A549 (cell line): ENCODE results near the gene GOLGA6A. TPM values are rescaled to one million over a fixed set of nuclear protein-coding genes. Genes with fewer than 3 reads are reported as not detected.
"Not testable (repeated sequence)": the region's sequence is repeated elsewhere in the genome, so short reads cannot be mapped to it uniquely, and the experiment has no call there.

Source experiments
- ATAC-seq, 2 experiments: fragments of 200-7000 bp in 1 of 2; fragments of >200 bp in 1 of 2; cut with Nextera tagmentation in 1 of 2; cut with Tn5 transposase in 1 of 2; 3 replicates each; pipeline versions ENCODE4 v1.8.0 to v1.9.1; 2018 to 2020; ENCODE audit warnings: mild to moderate bottlenecking in 1 of 2, moderate library complexity in 1 of 2
- CTCF ChIA-PET: fragments of 300-600 bp; sonication (Branson Sonifier 250); formaldehyde crosslinking; extraction: SDS; loops from one replicate; lab custom pipeline; 2021; ENCODE audit warnings: antibody characterized with exemption, inconsistent platforms; lab: Yijun Ruan, JAX
- POLR2A ChIA-PET: fragments of 350-600 bp; formaldehyde crosslinking; extraction: SDS; loops from one replicate; lab custom pipeline; 2021; ENCODE audit warnings: antibody characterized with exemption, inconsistent platforms; lab: Yijun Ruan, JAX
- DNase-seq, 2 experiments: peaks; one replicate each; pipeline versions ENCODE4 v3.0.0 to v3.0.0-alpha.2; 2011 to 2016; ENCODE audit warnings: low read depth in 1 of 2, low spot score in 1 of 2
- FAIRE-seq: peaks from 2 replicates; lab custom pipeline; 2011; peaks lifted over from hg19 to GRCh38; lab: Jason Lieb, UNC
- H3K27ac ChIP-seq, 2 experiments: fragments of >200 bp; sonication (Bioruptor Twin); formaldehyde crosslinking; 3 replicates each; pipeline ENCODE4 v1.5.1; 2016 to 2017
- H3K4me1 ChIP-seq: fragments of >200 bp; sonication (Bioruptor Twin); formaldehyde crosslinking; 3 replicates; pipeline ENCODE4 v1.6.1; 2016
- H3K4me2 ChIP-seq: fragments of >200 bp; sonication (Bioruptor Twin); formaldehyde crosslinking; 3 replicates; pipeline ENCODE4 v1.6.1; 2016
- H3K4me3 ChIP-seq: fragments of >200 bp; sonication (Bioruptor Twin); formaldehyde crosslinking; 3 replicates; pipeline ENCODE4 v1.5.1; 2016
- H3K9me3 ChIP-seq: fragments of >200 bp; sonication (Bioruptor Twin); formaldehyde crosslinking; 3 replicates; pipeline ENCODE4 v1.6.1; 2016
- BCL3 ChIP-seq: fragments of >200 bp; sonication (Bioruptor Twin); formaldehyde crosslinking; IDR thresholded peaks from 3 replicates; pipeline ENCODE4 v1.6.1; 2016
- BHLHE40 ChIP-seq: IDR thresholded peaks from 2 replicates; pipeline ENCODE4 v1.6.1; 2012; ENCODE audit warnings: low read depth, low read length, inconsistent platforms
- CHD2 ChIP-seq: fragments of 150-350 bp; IDR thresholded peaks from 2 replicates; pipeline ENCODE4 v1.6.1; 2014; ENCODE audit warnings: low read length; ENCODE audit not compliant: partially characterized antibody
- EHF ChIP-seq: fragments of 250-450 bp; sonication (Bioruptor Pico); IDR thresholded peaks from 2 replicates; pipeline ENCODE4 v1.5.0; 2020; ENCODE audit warnings: mild to moderate bottlenecking
- EHMT2 ChIP-seq: fragments of 200-600 bp; sonication (generic); IDR thresholded peaks from 2 replicates; pipeline ENCODE4 v1.6.1; 2016; ENCODE audit warnings: antibody characterized with exemption, low read depth, mild to moderate bottlenecking, moderate library complexity
- ESRRA ChIP-seq: fragments of 150-350 bp; IDR thresholded peaks from 2 replicates; pipeline ENCODE4 v1.6.1; 2014; ENCODE audit warnings: mild to moderate bottlenecking, low read length, borderline replicate concordance
- FOSB ChIP-seq: fragments of 250-450 bp; sonication (Bioruptor Pico); IDR thresholded peaks from 2 replicates; pipeline ENCODE4 v1.5.0; 2020; ENCODE audit warnings: mild to moderate bottlenecking, moderate library complexity
- GATA3 ChIP-seq: IDR thresholded peaks from 2 replicates; pipeline ENCODE4 v1.6.1; 2012; ENCODE audit warnings: borderline replicate concordance
- HDAC2 ChIP-seq: fragments of 200-600 bp; sonication (generic); IDR thresholded peaks from 2 replicates; pipeline ENCODE4 v1.6.1; 2016
- HES2 ChIP-seq: fragments of >200 bp; sonication (Bioruptor Twin); formaldehyde crosslinking; IDR thresholded peaks from 2 replicates; pipeline ENCODE4 v1.6.1; 2016
- HOXB13 ChIP-seq: fragments of 250-450 bp; sonication (Bioruptor Pico); IDR thresholded peaks from 2 replicates; pipeline ENCODE4 v1.5.0; 2020; ENCODE audit warnings: low read depth, mild to moderate bottlenecking, moderate library complexity
- JUNB ChIP-seq: fragments of >200 bp; sonication (Bioruptor Twin); formaldehyde crosslinking; IDR thresholded peaks from 2 replicates; pipeline ENCODE4 v1.6.1; 2016
- NFE2L2 ChIP-seq: fragments of 150-350 bp; conservative IDR thresholded peaks from 2 replicates; pipeline ENCODE4 v1.6.1; 2014; ENCODE audit warnings: low read length
- NPAS2 ChIP-seq: fragments of 250-450 bp; sonication (Bioruptor Pico); IDR thresholded peaks from 2 replicates; pipeline ENCODE4 v1.8.0; 2022; ENCODE audit warnings: mild to moderate bottlenecking, moderate library complexity, borderline replicate concordance
- POLR2A ChIP-seq: IDR thresholded peaks from 2 replicates; pipeline ENCODE4 v1.6.1; 2012; ENCODE audit warnings: mild to moderate bottlenecking, low read length
- POLR2AphosphoS2 ChIP-seq: conservative IDR thresholded peaks from 2 replicates; pipeline ENCODE4 v1.6.1; 2012; ENCODE audit warnings: low read length, improper control_type of control experiment, inconsistent platforms
- RAD21 ChIP-seq, 2 experiments: fragments of >200 bp in 1 of 2; sonication (Bioruptor Twin) in 1 of 2; formaldehyde crosslinking in 1 of 2; IDR thresholded peaks in 1 of 2; conservative IDR thresholded peaks in 1 of 2; 2 replicates in 1 of 2; 3 replicates in 1 of 2; pipeline ENCODE4 v1.6.1; 2012 to 2018; ENCODE audit warnings: inconsistent platforms in 1 of 2
- RARB ChIP-seq: fragments of 250-450 bp; sonication (Bioruptor Pico); IDR thresholded peaks from 2 replicates; pipeline ENCODE4 v1.8.0; 2021; ENCODE audit warnings: mild to moderate bottlenecking, moderate library complexity
- REST ChIP-seq: fragments of 200-600 bp; sonication (generic); IDR thresholded peaks from 2 replicates; pipeline ENCODE4 v1.6.1; 2016; ENCODE audit warnings: antibody characterized with exemption, mild to moderate bottlenecking, moderate library complexity
- RFX5 ChIP-seq: fragments of 450-650 bp; IDR thresholded peaks from 2 replicates; pipeline ENCODE4 v1.7.1; 2014; ENCODE audit warnings: antibody characterized with exemption, mild to moderate bottlenecking, moderate library complexity
- SMC3 ChIP-seq: fragments of >200 bp; sonication (Bioruptor Twin); formaldehyde crosslinking; IDR thresholded peaks from 3 replicates; pipeline ENCODE4 v1.6.1; 2018; ENCODE audit warnings: inconsistent platforms
- TFCP2L1 ChIP-seq: fragments of 250-450 bp; sonication (Bioruptor Pico); IDR thresholded peaks from 2 replicates; pipeline ENCODE4 v1.5.0; 2021; ENCODE audit warnings: mild to moderate bottlenecking
- TP53 ChIP-seq: fragments of 250-450 bp; sonication (Bioruptor Pico); IDR thresholded peaks from 2 replicates; pipeline ENCODE4 v1.5.0; 2021; ENCODE audit warnings: mild to moderate bottlenecking, moderate library complexity
- USF2 ChIP-seq: fragments of 450-650 bp; IDR thresholded peaks from 2 replicates; pipeline ENCODE4 v1.6.1; 2014; ENCODE audit warnings: antibody characterized with exemption
- ZC3H11A ChIP-seq: fragments of 450-650 bp; IDR thresholded peaks from 2 replicates; pipeline ENCODE4 v1.6.1; 2014; ENCODE audit warnings: antibody characterized with exemption, mild to moderate bottlenecking
- WGBS: methylation state at CpG from one replicate; pipeline ENCODE4 v1.1.6; 2017; ENCODE audit errors: missing lambda C conversion rate; 5-methylcytosine and 5-hydroxymethylcytosine counted together
- polyA plus RNA-seq, 4 experiments: library from polyadenylated mRNA; depleted of rRNA in 3 of 4; stranded (reverse); fragments of >200 nt; fragmentation: RNase III in 1 of 4; extraction: RNeasy Plus Mini Kit Qiagen cat#74134 plus additional on column Dnase treatment in 1 of 4; gene quantifications; 2 replicates in 3 of 4; 3 replicates in 1 of 4; pipeline ENCODE4 v1.2.3, GENCODE V29; 2011 to 2017

Gene GOLGA6A
- polyA plus RNA-seq, 2 of the 4 experiments (the other 2 are of a cell fraction), result 0.03 to 0.05 TPM

- no peak overlapping the region for H3K27ac ChIP-seq
- TF ChIP-seq HDAC2 (no peak), HOXB13 (CRISPR knock-in tag) (no peak), ESRRA (no peak), REST (no peak), POLR2A (no peak), TP53 (CRISPR knock-in tag) (no peak), HES2 (no peak), RAD21 (conservative IDR thresholded peaks at IDR 0.05 in 1 of 2, IDR thresholded peaks at IDR 0.05 in 1 of 2) (no peak), JUNB (no peak), USF2 (no peak), BHLHE40 (no peak), TFCP2L1 (CRISPR knock-in tag) (no peak), SMC3 (no peak)
- ChIA-PET POLR2A (no interaction called here), CTCF (interaction anchor here (0.8 to 1.9 kb wide), 4 partner anchors 8 to 260 kb away, joined by 3 to 6 read pairs (median 4); no protein-coding TSS in a partner anchor)
- no peak for ATAC-seq
- no peak for FAIRE-seq
- no peaks in the 10 kb centered on the region for H3K9me3 ChIP-seq
- no peak for DNase-seq
- H3K4me2 ChIP-seq, result no peak overlapping the region
- WGBS, result 47% methylated on average over 6 of the region's 6 CpGs
- H3K4me1 ChIP-seq, result no peaks in the 10 kb centered on the region
- H3K4me3 ChIP-seq, result no peak overlapping the region
These were observed 20.1 kb downstream of the GOLGA6A start for GRCh38 chr15:74062236-74062635.

GRCh38 chr15:74060251-74060650, 22.1 kb downstream of the GOLGA6A start:
- POLR2A ChIA-PET, result no interaction called here
- CTCF ChIA-PET, result interaction anchor here (0.8 to 1.5 kb wide), 2 partner anchors 13 to 314 kb away, joined by 3 read pairs; no protein-coding TSS in a partner anchor
- H3K27ac ChIP-seq, result no peak overlapping the region
- FAIRE-seq (no peak), ATAC-seq (no peak), DNase-seq (no peak)
- H3K4me1 ChIP-seq, result no peaks in the 10 kb centered on the region
- no peak overlapping the region for H3K4me2 ChIP-seq
- no peak overlapping the region for H3K4me3 ChIP-seq
- TF ChIP-seq EHF (CRISPR knock-in tag) (no peak), ESRRA (no peak), HDAC2 (no peak), RARB (CRISPR knock-in tag) (no peak), NFE2L2 (no peak), BCL3 (no peak), CHD2 (no peak), ZC3H11A (no peak), RFX5 (no peak), POLR2AphosphoS2 (no peak), HOXB13 (CRISPR knock-in tag) (no peak), GATA3 (no peak), EHMT2 (no peak), POLR2A (no peak), FOSB (no peak), NPAS2 (no peak), RAD21 (conservative IDR thresholded peaks at IDR 0.05 in 1 of 2, IDR thresholded peaks at IDR 0.05 in 1 of 2) (no peak), BHLHE40 (no peak)
- 17% methylated on average over 2 of the region's 6 CpGs for WGBS
- H3K9me3 ChIP-seq, result no peaks in the 10 kb centered on the region

- WGBS, result 39% methylated on average over 6 of the region's 6 CpGs
- POLR2A ChIA-PET, H3K27ac ChIP-seq, FAIRE-seq, H3K4me2 ChIP-seq, DNase-seq, H3K4me3 ChIP-seq, ATAC-seq, H3K4me1 ChIP-seq, H3K9me3 ChIP-seq: not testable (repeated sequence)
- CTCF ChIA-PET, result interaction anchor here (1.5 to 2.3 kb wide), 3 partner anchors 248 to 315 kb away, joined by 3 to 8 read pairs (median 6); no protein-coding TSS in a partner anchor
These were observed 23.1 kb downstream of the GOLGA6A start for GRCh38 chr15:74059050-74059833.
